Nucleus accumbens (tissue), 56 donors: Measurements from ENCODE around the gene MRPL55.
A peak's percentile ranks its signal among the peaks of the same experiment; 100 is the strongest.

Experiments
- DNase-seq, 56 donors: peaks; one replicate each; lab custom pipeline; 2025; lab: John Stamatoyannopoulos, UW

Gene MRPL55

GRCh38 chr1:228109073-228109961 lies at the start of gene MRPL55:
MRPL55 (minus strand) TSS chr1:228109299; CDS start chr1:228108260, 1,039 bp downstream.
- peak; percentile 82 to 100 (median 98) for DNase-seq

DNA sequence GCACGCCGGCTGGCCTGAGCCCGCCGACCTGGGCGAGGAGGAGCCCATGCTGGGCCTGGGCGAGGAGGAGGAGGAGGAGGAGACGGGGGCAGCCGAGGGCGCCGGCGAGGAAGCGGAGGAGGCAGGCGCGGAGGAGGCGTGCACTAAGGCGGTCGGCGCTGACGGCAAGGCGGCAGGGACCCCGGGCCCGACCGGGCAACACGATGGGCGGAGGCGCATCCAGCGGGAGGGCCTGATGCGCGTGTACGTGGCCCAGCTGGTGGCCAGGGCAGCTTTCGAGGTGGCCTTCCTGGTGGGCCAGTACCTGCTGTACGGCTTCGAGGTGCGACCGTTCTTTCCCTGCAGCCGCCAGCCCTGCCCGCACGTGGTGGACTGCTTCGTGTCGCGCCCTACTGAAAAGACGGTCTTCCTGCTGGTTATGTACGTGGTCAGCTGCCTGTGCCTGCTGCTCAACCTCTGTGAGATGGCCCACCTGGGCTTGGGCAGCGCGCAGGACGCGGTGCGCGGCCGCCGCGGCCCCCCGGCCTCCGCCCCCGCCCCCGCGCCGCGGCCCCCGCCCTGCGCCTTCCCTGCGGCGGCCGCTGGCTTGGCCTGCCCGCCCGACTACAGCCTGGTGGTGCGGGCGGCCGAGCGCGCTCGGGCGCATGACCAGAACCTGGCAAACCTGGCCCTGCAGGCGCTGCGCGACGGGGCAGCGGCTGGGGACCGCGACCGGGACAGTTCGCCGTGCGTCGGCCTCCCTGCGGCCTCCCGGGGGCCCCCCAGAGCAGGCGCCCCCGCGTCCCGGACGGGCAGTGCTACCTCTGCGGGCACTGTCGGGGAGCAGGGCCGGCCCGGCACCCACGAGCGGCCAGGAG lies 49.3 kb upstream of the MRPL55 start:
- DNase-seq = no peak

- no peak for DNase-seq
Measured at GRCh38 chr1:228157729-228158126, 48.6 kb upstream of the MRPL55 start.

GRCh38 chr1:228156941-228157728 lies 48.0 kb upstream of the MRPL55 start:
- no peak for DNase-seq

DNA sequence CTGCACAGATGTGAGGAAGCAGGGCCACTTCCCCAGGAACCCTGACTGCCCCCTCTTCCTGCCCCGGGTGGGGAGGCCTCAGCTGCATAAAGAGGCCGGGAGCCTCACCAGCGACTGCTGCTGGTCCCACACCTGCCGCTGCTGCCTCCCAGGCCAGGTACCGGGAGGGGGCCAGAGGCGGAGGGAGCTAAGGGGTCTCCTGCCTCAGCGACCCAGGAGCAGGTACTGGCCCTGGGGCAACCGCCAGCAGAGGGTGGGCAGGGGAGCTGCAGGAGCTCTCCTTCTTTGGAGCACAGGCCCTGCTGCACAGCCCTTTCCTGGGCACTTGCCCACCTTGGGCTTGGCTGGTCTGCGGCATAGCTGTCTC lies 47.4 kb upstream of the MRPL55 start:
- no peak for DNase-seq

DNA sequence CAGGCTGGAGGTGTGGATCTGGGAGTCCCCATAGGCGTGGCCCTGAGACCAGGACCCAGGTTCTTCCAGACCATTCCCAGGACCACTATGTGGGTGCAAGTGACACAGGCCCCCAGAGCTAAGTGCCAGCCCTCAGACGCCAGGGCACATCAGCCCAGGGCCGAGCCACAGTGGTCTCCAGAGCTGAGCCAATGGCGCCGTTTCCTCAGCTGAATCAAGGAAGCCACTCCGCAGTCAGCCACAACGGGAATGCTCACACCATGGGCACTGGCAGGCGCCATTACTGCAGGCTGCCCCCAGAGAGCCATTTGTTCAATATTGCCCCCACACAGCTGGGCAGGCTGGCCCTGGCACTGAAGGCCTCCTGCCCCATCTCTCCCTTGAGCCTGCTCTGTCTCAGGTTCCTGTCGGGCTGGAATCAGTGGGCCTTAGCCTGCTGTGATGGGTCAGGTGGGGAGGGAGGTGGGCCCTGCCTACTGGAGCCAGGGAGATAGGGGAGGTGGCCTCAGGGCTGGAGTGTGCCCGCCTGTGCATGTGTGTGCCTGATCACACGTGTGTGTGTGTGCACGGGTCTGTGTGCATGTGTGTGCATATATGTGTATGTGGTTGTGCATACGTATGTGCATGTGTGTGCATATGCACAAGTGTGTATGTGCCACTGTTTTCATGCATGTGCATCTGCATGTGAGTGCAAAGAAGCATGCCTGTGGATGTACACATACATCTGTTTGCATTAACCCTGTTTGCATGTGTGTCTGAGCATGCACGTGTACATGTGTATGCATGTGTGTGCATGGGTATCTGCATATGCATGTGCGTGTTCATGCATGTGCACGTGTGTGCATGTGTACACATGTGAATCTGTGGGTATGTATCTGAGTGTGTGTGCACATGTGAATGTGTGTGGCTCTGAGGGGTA lies 46.8 kb upstream of the MRPL55 start:
- DNase-seq = no peak

DNA sequence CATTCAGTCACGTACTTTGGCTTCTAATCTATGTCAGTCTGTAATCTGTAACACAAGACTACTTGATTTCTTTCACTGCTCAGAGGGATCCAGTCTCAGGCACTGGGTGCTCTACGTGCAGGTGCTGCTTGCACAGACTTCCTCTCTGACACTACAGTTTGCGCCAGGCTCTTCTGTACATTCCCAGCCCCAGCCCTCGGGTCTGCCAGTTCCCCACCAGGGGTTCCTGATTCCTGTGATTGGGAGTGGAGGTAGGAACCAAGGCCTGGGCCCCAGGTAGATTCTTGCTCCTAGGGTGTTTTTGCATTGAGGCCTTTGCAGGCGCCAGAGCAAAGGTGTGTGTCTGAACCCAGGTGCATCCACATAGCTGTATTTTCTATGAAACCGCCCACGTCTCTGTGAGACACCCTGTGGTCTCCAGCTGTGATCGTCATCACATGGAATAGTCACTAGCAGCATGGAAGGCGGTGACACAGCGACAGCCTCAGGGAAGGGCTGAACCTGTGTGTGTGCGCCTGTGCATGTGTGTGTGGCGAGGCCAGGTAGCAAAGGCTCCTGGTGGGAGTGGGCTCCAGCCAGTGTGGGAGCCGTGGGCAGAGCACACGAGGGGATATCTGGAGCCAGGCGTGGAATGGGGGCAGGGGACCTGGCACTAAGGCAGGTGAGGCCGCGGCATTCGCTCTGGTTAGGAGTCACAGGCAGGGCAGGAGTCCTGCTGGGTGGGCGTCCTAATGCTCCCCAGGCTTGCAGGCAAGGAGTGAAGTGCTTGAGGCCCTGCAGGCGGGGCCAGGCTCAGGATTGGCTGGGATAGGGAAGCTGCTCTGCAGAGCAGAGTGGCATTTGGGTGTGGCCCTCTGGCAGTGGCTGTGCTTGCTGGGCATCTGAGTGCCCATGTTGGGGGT lies 45.8 kb upstream of the MRPL55 start:
- DNase-seq = peak in 7 of 56 donors; percentile 11 to 57 (median 40)

DNA sequence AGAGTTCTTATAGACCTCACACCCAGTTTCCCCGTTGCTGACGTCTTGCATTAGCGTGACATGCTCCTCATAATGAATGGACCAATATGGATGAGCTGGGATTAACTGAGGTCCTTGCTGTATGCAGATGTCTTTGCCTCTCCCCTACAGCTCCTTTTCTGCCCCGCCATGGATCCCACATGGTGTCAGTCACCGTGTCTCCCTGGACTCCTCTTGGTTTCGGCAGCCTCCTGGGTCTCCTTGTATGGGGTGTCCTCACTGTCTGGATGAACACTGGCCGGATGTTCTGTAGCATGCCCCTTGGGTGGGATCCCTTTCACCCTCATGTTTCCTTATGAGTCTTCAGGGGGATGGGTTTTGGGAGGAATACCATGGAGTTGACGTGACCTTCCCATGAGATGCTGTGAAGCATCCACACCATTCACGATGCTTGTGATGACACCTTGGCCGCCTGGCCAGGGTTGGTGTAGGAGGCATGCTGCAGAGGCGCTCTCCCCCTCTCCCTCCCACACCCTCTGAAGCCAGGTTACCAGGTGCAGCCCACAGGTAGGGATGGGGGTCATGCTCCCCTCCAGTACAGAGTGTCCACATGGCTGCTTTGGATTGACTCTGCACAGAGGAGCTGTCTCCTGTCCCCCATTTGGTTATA lies 45.0 kb upstream of the MRPL55 start:
- no peak for DNase-seq

DNA sequence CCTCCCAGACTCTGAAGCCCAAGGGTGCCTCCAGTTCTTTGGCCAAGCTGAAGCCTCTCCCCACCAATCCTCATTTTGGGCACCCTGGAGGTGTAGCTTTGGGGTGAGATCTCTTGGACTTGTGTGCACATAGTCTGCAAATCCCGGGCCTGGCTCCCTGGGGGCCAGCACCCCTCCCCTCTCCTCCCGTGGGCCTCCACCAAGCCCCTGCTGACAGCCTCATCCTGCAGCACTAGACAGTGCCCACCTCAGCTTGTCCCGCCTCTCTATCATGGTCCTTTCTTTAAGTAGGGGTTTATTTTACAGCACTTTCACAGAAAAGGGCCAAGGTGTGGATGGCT lies 43.8 kb upstream of the MRPL55 start:
- no peak for DNase-seq

- no peak for DNase-seq
Measured at GRCh38 chr1:228152097-228152917, 43.2 kb upstream of the MRPL55 start.

DNA sequence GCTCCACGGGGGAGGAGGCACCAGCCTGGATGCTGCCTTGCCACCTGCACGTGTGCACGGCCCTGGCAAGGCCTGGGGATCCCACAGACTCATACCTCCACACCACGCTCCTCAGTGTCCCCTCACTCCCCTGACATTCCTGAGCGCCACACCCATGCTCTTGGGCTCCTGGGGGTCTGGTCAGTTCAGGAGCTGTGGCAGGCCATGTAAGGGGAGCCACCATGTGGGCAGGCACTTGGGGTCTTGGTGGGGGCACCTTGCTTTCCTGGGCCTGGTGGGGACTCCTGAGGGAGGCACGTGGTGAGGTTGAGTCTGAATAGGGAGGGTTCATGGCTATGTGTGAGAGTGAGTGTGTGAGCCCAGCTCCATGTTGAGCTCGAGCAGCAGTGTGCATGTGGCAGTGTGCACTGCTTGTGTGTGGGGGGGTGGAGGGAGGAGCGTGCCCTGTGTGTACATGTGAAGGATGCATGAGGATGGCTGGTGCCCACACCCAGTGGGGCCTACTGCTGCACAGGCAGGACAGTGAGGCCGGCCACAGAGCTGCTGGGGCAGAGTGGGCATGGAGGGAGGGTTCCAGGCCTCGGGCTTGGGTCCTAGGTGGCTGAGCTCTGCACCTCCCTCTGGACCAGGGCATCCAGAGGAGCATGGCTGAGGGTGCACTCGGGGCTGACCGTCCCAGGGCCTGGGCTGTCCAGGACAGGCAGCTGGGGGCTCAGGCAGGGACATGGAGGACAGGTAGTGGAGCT lies 42.3 kb upstream of the MRPL55 start:
- DNase-seq = peak in 1 of 56 donors; percentile 20

- DNase-seq = peak in 43 of 56 donors; percentile 10 to 82 (median 53)
Measured at GRCh38 chr1:228150461-228151179, 41.5 kb upstream of the MRPL55 start.

- peak in 4 of 56 donors; percentile 31 to 58 (median 48) for DNase-seq
Measured at GRCh38 chr1:228150120-228150460, 41.0 kb upstream of the MRPL55 start.

DNA sequence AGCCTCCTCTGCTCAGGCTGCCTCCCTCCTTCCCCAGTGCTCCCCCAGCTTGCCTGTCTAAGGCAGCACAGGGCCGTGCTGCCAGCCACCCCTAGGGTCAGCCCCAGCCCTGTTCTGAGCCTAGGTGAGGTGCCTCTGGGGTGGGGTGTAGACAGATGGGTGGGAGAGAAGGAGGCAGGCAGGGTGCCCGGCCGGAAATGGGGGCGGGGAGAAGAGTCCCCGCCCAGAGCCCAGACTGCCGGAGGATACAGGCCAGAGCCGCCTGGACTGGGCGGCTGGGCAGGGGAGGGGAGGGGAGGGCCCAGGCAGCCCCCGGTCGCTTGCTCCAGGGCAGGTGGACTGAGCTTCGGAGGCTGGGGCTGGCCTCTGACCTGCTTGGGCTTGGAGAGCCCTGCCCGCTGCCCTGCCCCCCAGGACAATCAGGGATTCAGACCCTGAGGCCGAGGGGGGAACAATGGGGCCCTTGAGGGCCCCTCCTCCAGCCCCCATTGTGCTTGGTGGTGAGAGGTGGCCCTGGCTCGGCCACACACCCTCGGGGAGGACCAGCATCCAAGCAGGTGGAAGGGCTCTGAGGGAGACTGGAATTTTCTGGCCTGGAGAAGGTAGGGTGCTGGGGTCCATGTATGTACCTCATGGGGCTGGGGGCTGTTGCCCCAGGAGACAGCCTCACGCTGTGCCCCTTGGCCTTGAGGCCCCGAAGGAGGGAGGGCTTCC lies 40.5 kb upstream of the MRPL55 start, which contains the start of gene GJC2:
GJC2 (plus strand) TSS at position 525 of the 714 bp plus-strand sequence. CDS start 7,829 bp downstream, outside the sequence.
- DNase-seq = peak in 34 of 56 donors; percentile 20 to 86 (median 55)

DNA sequence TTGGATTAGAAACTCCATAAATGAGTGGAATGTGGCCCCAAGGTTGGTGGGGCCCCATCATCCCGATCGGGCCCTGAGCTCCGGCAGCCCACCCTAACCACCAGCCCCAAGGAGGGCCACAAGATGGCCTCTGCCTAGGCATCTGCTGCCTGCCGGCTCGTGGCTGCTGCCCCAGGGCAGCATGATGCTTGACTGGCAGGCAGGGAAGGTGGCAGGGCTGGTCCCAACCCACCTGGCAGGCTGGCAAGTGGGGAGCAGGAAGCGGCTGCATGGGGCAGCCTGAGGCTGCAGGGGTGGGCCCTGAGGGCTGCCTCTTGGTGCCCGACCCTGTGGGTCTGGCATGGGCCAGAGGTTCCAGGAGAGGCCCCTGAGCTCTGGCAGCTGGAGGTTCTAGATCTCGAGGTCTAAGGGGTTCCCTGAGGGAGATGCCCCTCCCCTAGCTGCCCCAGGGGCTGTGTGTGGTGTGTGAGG lies 39.9 kb upstream of the MRPL55 start:
- DNase-seq = no peak
